ENCODE results near the gene PTBP2. TPM values are rescaled to one million over a fixed set of nuclear protein-coding genes. Genes with fewer than 3 reads are reported as not detected.

Gene PTBP2
- total RNA-seq, 2 donors from 2014 or later: 5.9 to 15.3 TPM

GRCh38 chr1:96746440-96747420 lies 25.1 kb downstream of the PTBP2 start:
- H3K36me3 ChIP-seq (replicated peaks in 1 of 2; ENCODE audit: insufficient read depth in 1 of 2, low read depth in 2 of 2): no peaks in the 10 kb centered on the region
- no peak for ATAC-seq
- WGBS, 2 donors: 73 to 92% methylated on average over 7 of the region's 7 CpGs
- intact Hi-C loops (cut with DNase I): no loop called here
- peaks cover 5% of the 10 kb centered on the region for H3K4me1 ChIP-seq
- H3K9me3 ChIP-seq: no peaks in the 10 kb centered on the region
- H3K27me3 ChIP-seq: no peaks in the 10 kb centered on the region
- no peak for DNase-seq
- no peak for TF ChIP-seq CTCF (IDR thresholded peaks at IDR 0.05)
- no peak for TF ChIP-seq POLR2A (IDR thresholded peaks at IDR 0.05)
- no peak overlapping the region for H3K4me3 ChIP-seq
- H3K27ac ChIP-seq: no peak overlapping the region

GRCh38 chr1:96747565-96747964 lies 26.0 kb downstream of the PTBP2 start:
- TF ChIP-seq CTCF (IDR thresholded peaks at IDR 0.05) (no peak), POLR2A (IDR thresholded peaks at IDR 0.05) (no peak)
- H3K36me3 ChIP-seq (replicated peaks in 1 of 2; ENCODE audit: insufficient read depth in 1 of 2, low read depth in 2 of 2): no peaks in the 10 kb centered on the region
- intact Hi-C loops (cut with DNase I): no loop called here
- no peak for DNase-seq
- H3K4me1 ChIP-seq: peaks cover 5% of the 10 kb centered on the region
- H3K27me3 ChIP-seq: no peaks in the 10 kb centered on the region
- ATAC-seq: no peak
- H3K27ac ChIP-seq: no peak overlapping the region
- no peak overlapping the region for H3K4me3 ChIP-seq
- WGBS, 2 donors: 97 to 100% methylated on average over 1 of the region's 1 CpG
- H3K9me3 ChIP-seq: no peaks in the 10 kb centered on the region

- H3K27ac ChIP-seq: no peak overlapping the region
- H3K9me3 ChIP-seq: no peaks in the 10 kb centered on the region
- WGBS, 2 donors: 81 to 91% methylated on average over 3 of the region's 3 CpGs
- ATAC-seq (no peak), DNase-seq (no peak)
- peaks cover 0 to 3% of the 10 kb centered on the region in 2 donors for H3K36me3 ChIP-seq (replicated peaks in 1 of 2; ENCODE audit: insufficient read depth in 1 of 2, low read depth in 2 of 2)
- H3K4me1 ChIP-seq: peaks cover 5% of the 10 kb centered on the region
- TF ChIP-seq POLR2A (IDR thresholded peaks at IDR 0.05) (no peak), CTCF (IDR thresholded peaks at IDR 0.05) (no peak)
- no peaks in the 10 kb centered on the region for H3K27me3 ChIP-seq
- intact Hi-C loops (cut with DNase I): no loop called here
- no peak overlapping the region for H3K4me3 ChIP-seq
These were observed 26.5 kb downstream of the PTBP2 start for GRCh38 chr1:96748078-96748477.

GRCh38 chr1:96749618-96750017 lies 28.0 kb downstream of the PTBP2 start:
- ATAC-seq (no peak), DNase-seq (no peak)
- Histone ChIP-seq H3K36me3 (replicated peaks in 1 of 2; ENCODE audit: insufficient read depth in 1 of 2, low read depth in 2 of 2) (peaks cover 0 to 3% of the 10 kb centered on the region in 2 donors), H3K4me3 (no peak overlapping the region), H3K27me3 (no peaks in the 10 kb centered on the region), H3K9me3 (no peaks in the 10 kb centered on the region), H3K4me1 (peaks cover 5% of the 10 kb centered on the region), H3K27ac (no peak overlapping the region)
- 13 to 26% methylated on average over 2 of the region's 2 CpGs for whole genome bisulfite sequencing, 2 donors
- intact Hi-C loops (cut with DNase I): no loop called here
- TF ChIP-seq CTCF (IDR thresholded peaks at IDR 0.05) (no peak), POLR2A (IDR thresholded peaks at IDR 0.05) (no peak)

Data from body of pancreas (tissue), 4 donors.